GM12878 (cell line): ENCODE data around the gene SH2D2A. TPM values are rescaled to one million over a fixed set of nuclear protein-coding genes. Genes with fewer than 3 reads are reported as not detected.

Experiments used
- BCL3 ChIP-seq: IDR thresholded peaks from 2 replicates; pipeline ENCODE4 v1.6.1; 2011; ENCODE audit warnings: borderline replicate concordance, low read depth, mild to moderate bottlenecking, moderate library complexity, low read length; ENCODE audit not compliant: insufficient read depth, poor library complexity, severe bottlenecking
- BMI1 ChIP-seq: fragments of 450-650 bp; IDR thresholded peaks from 2 replicates; pipeline ENCODE4 v1.6.1; 2016; ENCODE audit warnings: mild to moderate bottlenecking, moderate library complexity, borderline replicate concordance
- CREM ChIP-seq: IDR thresholded peaks from 2 replicates; pipeline ENCODE4 v1.6.1; 2014; ENCODE audit warnings: antibody characterized with exemption, low read depth
- EGR1 ChIP-seq, 2 experiments: IDR thresholded peaks; 1 replicate in 1 of 2; 2 replicates in 1 of 2; pipeline ENCODE4 v1.6.1; 2011 to 2012; ENCODE audit warnings: low read depth in 2 of 2, low read length in 2 of 2, borderline replicate concordance in 1 of 2, mild to moderate bottlenecking in 1 of 2, moderate library complexity in 1 of 2
- ELK1 ChIP-seq: IDR thresholded peaks from 2 replicates; pipeline ENCODE4 v1.6.1; 2012; ENCODE audit warnings: low read depth, low read length, improper control_type of control experiment
- FOXK2 ChIP-seq: fragments of 450-650 bp; IDR thresholded peaks from 2 replicates; pipeline ENCODE4 v1.6.1; 2017; ENCODE audit warnings: mild to moderate bottlenecking, moderate library complexity
- GABPA ChIP-seq: IDR thresholded peaks from 2 replicates; pipeline ENCODE4 v1.6.1; 2014; ENCODE audit warnings: antibody characterized with exemption, low read depth, mild to moderate bottlenecking, inconsistent platforms
- HSF1 ChIP-seq: fragments of 150-350 bp; IDR thresholded peaks from 2 replicates; pipeline ENCODE4 v1.6.1; 2014; ENCODE audit warnings: mild to moderate bottlenecking, low read depth, low read length
- IKZF2 ChIP-seq, 2 experiments: fragments of 450-650 bp; IDR thresholded peaks; 2 replicates each; pipeline ENCODE4 v1.6.1; 2017; ENCODE audit warnings: mild to moderate bottlenecking in 2 of 2, moderate library complexity in 2 of 2
- KLF5 ChIP-seq: fragments of 450-650 bp; IDR thresholded peaks from 2 replicates; pipeline ENCODE4 v1.6.1; 2014; ENCODE audit warnings: mild to moderate bottlenecking; ENCODE audit not compliant: partially characterized antibody
- MEF2B ChIP-seq: fragments of 450-650 bp; IDR thresholded peaks from 2 replicates; pipeline ENCODE4 v1.6.1; 2018; ENCODE audit warnings: mild to moderate bottlenecking, moderate library complexity; ENCODE audit not compliant: partially characterized antibody, poor library complexity, severe bottlenecking
- MLLT1 ChIP-seq: fragments of 450-650 bp; IDR thresholded peaks from 2 replicates; pipeline ENCODE4 v1.6.1; 2016; ENCODE audit warnings: mild to moderate bottlenecking
- NR2F1 ChIP-seq: fragments of 450-650 bp; conservative IDR thresholded peaks from 2 replicates; pipeline ENCODE4 v1.6.1; 2017; ENCODE audit warnings: mild to moderate bottlenecking
- PBX3 ChIP-seq: IDR thresholded peaks from 2 replicates; pipeline ENCODE4 v1.6.1; 2011; ENCODE audit warnings: mild to moderate bottlenecking, low read depth, low read length, moderate library complexity; ENCODE audit not compliant: insufficient replicate concordance
- RELB ChIP-seq: fragments of 450-650 bp; IDR thresholded peaks from 2 replicates; pipeline ENCODE4 v1.6.1; 2017; ENCODE audit warnings: low read depth, mild to moderate bottlenecking, moderate library complexity
- SP1 ChIP-seq: IDR thresholded peaks from one replicate; pipeline ENCODE4 v1.6.1; 2011; ENCODE audit warnings: low read depth, low read length
- TCF3 ChIP-seq: IDR thresholded peaks from 2 replicates; pipeline ENCODE4 v1.6.1; 2012; ENCODE audit warnings: low read depth, mild to moderate bottlenecking, low read length, borderline replicate concordance; ENCODE audit not compliant: insufficient read depth
- TCF7 ChIP-seq: IDR thresholded peaks from 2 replicates; pipeline ENCODE4 v1.6.1; 2014; ENCODE audit warnings: antibody characterized with exemption, borderline replicate concordance
- ZNF207 ChIP-seq: fragments of 450-650 bp; IDR thresholded peaks from 2 replicates; pipeline ENCODE4 v1.6.1; 2014; ENCODE audit warnings: antibody characterized with exemption, mild to moderate bottlenecking, borderline replicate concordance
- polyA plus RNA-seq, 11 experiments: library from polyadenylated mRNA; depleted of rRNA in 4 of 11; unstranded in 6 of 11; stranded (reverse) in 5 of 11; fragments of >200 nt; fragmentation: Nextera tagmentation in 4 of 11; fragmentation: Illumina TruSeq in 1 of 11; extraction: Ambion mirVana in 4 of 11; extraction: Trizol in 1 of 11; gene quantifications; 1 replicate in 1 of 11; 2 replicates in 10 of 11; pipeline versions ENCODE4 v1.2.1 to v1.2.3, GENCODE V29; 2011 to 2016; ENCODE audit warnings: inconsistent platforms in 2 of 11, missing spikeins in 2 of 11, low read depth in 1 of 11
- total RNA-seq, 4 experiments: library from RNA; depleted of rRNA in 3 of 4; stranded (reverse); fragments of >200 nt in 3 of 4; fragmentation: Illumina TruSeq in 1 of 4; extraction: Trizol in 1 of 4; gene quantifications; 2 replicates each; pipeline versions ENCODE4 v1.2.1 to v1.2.3, GENCODE V29; 2013 to 2021

SH2D2A gene
- total and polyA plus RNA-seq, 10 of the 15 experiments (the other 5 are each of a cell fraction or from before 2014, with no cell fraction given): 0.72 to 15.9 (median 7.0) TPM

GRCh38 chr1:156816561-156817328 is at the start of gene SH2D2A (continued):
- TF ChIP-seq HSF1 (no peak), BMI1 (no peak), TCF3 (no peak), RELB (peak; percentile 65), EGR1 (IDR thresholded peaks at IDR 0.05; ENCODE audit: borderline replicate concordance in 1 of 2, low read depth in 2 of 2, low read length in 2 of 2) (peak in 1 of 2 experiments; percentile 8; a peak in 1 of 3 replicates), MEF2B (peak; percentile 28), GABPA (peak; percentile 75), CREM (peak; percentile 88), SP1 (peak; percentile 53), KLF5 (peak; percentile 35), MLLT1 (peak; percentile 88), NR2F1 (peak; percentile 61; the same call in 1 of the 2 replicates), ZNF207 (no peak), BCL3 (no peak), IKZF2 (IDR thresholded peaks at IDR 0.05) (peak in 1 of 2 experiments; percentile 57), TCF7 (no peak), PBX3 (no peak), FOXK2 (no peak; the same call in 1 of the 2 replicates), ELK1 (0 out of 2 replicates have a peak, but pooled peaks have one; percentile 53)
